NK-92 treated with Interleukin-12 subunit alpha and Interleukin-12 subunit beta, amount 100 ng/mL, for 24 hours (cell line): ENCODE results near the gene ANAPC7.
"Not testable (repeated sequence)": the region's sequence is repeated elsewhere in the genome, so short reads cannot be mapped to it uniquely, and the experiment has no call there.

Experiments
- DNase-seq: peaks from one replicate; lab custom pipeline; 2025; lab: John Stamatoyannopoulos, UW

The ANAPC7 gene

GRCh38 chr12:110403146-110403975, at the start of gene ANAPC7:
TSS of gene ANAPC7 (minus strand) at chr12:110403708. CDS start at chr12:110403627, 81 bp downstream.
- peak; percentile 63 for DNase-seq

DNA sequence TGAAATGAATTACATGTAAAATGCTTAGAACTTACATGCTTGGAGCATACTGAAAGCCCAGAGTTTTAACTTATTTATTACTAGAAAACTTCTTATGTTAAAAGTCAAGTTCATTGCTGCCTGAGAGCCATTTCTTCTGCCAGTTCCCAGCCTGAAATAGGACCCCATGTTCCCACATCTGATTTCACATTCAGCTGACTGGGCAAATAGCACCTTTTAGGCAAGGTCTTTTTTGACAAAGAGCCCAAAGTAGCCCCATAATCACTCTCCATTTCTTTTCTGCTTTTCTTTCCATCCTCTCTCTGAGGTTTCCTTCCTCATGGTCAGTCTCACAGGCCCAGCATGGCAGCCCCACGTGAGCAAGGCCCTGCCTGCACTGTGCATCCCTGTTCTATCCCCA, 47.8 kb upstream of the ANAPC7 start:
- DNase-seq, result no peak

DNA sequence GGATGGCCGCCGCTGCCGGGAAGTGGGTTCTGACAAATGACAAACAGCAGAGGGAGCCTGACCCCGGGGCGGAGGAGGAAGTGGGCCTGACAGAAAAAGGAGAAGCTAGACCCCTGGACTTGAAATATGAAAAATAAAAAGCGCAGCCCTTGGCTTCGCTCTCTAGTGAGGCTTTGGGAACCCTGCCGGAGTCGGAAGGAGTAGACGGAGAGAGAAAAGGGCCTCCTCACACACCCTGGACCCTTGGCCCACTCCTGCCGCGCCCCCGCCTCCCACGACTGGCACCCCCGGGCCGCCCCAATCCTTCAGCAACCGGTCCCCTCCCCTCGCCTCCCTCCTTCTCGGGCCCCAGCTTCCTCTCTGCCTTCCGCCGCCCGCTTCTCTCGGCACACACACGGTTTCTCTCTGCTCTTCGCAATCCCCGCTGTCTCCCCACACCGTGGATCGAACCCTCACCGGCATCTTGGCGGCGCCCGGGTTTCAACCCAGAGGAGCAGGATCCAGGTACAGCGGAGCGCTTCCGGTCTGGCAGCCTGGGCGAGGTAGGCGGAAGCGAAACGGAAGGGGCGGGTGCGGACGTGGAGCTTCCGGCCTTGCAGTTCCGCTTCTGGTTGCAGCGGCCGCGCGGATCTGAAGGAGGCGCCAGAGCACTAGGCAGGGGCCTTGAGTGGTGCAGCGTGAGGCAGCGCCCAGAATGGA, 46.4 kb upstream of the ANAPC7 start, which contains the start of gene ARPC3:
TSS of gene ARPC3 (minus strand) at position 539 of the 699 bp plus-strand sequence. CDS start at position 462, 77 bp downstream.
- DNase-seq, result peak; percentile 89

- DNase-seq, result no peak
Observed at GRCh38 chr12:110444455-110444854, 40.9 kb upstream of the ANAPC7 start.

- DNase-seq, result no peak
Observed at GRCh38 chr12:110436231-110436630, 32.7 kb upstream of the ANAPC7 start.

DNA sequence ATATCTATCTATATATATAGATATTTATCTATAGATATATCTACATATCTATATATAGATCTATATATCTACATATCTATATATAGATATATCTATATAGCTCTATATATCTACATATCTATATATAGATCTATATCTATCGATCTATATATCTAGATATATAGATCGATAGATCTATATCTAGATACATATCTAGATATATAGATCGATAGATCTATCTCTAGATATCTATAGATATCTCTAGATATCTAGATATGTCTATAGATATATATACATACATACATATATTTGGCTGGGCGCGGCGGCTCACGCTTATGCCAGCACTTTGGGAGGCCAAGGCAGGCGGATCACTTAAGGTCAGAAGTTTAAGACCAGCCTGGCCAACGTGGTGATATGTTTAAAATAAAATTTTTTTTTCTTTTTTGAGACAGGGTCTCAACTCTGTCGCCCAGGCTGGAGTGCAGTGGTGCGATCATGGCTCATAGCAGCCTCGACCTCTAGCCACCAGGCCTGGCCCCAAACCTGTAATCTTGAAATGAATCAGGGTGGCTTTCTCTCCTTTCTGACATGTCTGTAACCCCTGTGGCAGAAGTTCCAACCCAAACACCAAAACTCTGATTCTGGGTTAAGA, 28.6 kb upstream of the ANAPC7 start:
- no peak for DNase-seq

GRCh38 chr12:110429676-110430075, 26.2 kb upstream of the ANAPC7 start:
- DNase-seq, result not testable (repeated sequence)

DNA sequence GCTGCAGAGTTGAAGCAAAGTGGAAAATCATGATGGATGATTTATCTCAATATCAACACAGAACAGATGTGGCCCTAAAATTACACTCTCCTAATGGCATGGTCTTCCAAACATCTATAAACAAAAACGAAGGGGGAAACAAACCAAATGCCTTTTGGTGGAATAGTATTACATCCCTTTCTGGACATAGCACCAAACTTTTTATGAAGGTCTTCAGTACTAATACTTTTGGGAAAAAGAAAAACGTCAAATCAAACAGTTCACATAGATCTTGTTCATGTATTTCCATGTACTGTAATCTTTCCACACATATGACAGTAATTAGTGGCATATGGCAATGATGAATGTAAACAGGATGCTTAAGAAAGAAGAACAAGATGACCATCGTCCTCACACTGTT, 22.9 kb upstream of the ANAPC7 start:
- DNase-seq, result no peak

DNA sequence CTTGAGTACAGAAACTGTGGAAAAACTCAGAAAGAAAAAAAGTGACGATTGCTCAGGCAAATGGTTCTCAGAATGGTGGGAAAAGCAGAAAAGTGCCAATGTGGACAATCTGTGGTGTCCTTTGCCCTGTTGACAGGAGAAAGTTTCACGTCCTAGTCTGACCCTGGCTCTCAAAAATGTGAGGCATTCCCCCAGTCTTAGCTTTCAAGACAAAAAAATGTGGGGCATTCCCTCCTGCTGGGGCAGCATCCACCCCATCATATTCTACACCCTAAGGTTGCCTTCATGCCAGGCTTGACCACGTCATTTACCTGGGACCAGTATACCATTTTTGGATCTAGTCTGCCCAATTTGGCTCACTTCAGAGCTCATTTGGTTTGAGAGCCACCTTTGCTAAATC, 20.7 kb upstream of the ANAPC7 start:
- no peak for DNase-seq

- no peak for DNase-seq
Observed at GRCh38 chr12:110421701-110422100, 18.2 kb upstream of the ANAPC7 start.

GRCh38 chr12:110421159-110421661, 17.7 kb upstream of the ANAPC7 start:
- no peak for DNase-seq

- not testable (repeated sequence) for DNase-seq
Observed at GRCh38 chr12:110420644-110421043, 17.1 kb upstream of the ANAPC7 start.

GRCh38 chr12:110417113-110417512, 13.6 kb upstream of the ANAPC7 start:
- DNase-seq, result not testable (repeated sequence)

DNA sequence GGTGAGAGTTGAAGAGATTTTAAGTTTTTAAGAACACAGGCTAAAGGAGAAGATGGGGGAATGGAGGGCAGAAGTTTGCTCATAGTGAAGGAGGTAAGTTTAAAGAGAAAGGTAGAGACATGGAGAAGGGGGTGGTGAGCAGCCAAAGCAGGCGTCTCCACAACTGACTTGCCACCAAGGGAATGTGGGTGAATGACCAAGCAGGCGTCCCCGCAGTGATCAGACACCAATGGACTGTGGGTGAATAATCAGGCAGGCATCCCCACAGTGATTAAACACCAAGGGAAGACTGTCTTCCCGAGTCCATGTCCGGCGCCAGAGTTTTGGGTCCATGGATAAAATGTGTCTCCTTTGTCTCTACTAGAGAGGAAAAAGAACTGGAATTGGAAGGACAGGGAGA, 6.6 kb upstream of the ANAPC7 start:
- not testable (repeated sequence) for DNase-seq

DNA sequence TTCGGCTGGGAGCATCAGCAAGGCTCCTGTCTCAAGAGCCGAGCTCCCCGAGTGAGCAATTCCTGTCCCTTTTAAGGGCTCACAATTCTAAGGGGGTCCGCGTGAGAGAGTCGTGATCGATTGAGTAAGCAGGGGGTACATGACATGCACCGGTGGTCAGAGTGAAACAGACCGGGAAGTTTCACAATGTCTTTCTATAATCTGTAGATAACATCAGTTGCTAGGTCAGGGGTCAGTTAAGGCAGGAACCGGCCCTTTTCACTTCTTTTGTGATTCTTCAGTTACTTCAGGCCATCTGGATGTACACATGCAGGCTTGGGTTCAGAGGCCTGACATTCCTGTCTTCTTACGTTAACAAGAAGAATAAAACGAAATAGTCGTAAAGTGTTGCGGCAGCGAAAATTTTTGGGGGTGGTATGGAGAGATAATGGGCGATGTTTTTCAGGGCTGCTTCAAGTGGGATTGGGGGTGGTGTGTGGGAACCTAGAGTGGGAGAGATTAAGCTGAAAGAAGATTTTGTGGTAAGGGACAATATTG, 1.7 kb upstream of the ANAPC7 start:
- DNase-seq, result not testable (repeated sequence)

GRCh38 chr12:110403976-110404682, 621 bp upstream of the ANAPC7 start:
- DNase-seq, result peak; percentile 56

DNA sequence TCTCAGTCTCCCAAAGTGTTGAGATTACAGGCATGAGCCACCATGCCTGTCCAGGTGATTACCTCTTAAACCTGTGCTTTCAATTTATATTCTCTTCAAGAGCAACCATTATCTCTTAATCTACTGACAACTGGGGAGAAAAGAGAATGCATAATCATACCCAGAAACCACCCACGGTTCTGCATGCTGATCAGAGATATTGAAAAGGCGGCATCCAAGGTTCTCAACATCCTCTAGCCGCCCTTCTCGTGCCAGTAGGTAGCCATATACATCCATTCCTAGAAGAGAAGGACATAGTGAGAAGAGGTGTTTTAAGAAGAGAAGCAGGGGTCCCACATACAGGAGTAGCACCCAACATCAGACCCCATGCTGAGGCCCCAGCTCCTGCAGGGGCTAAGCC, 20.8 kb downstream of the ANAPC7 start:
- no peak for DNase-seq

- no peak for DNase-seq
Observed at GRCh38 chr12:110379631-110380030, 23.9 kb downstream of the ANAPC7 start.

GRCh38 chr12:110379197-110379596, 24.3 kb downstream of the ANAPC7 start:
- no peak for DNase-seq

- DNase-seq, result not testable (repeated sequence)
Observed at GRCh38 chr12:110378131-110378790, 25.2 kb downstream of the ANAPC7 start.
